Panc1 (cell line): ENCODE measurements around the gene SYNCRIP.

ENCODE experiments used
- POLR2AphosphoS5 ChIP-seq: IDR thresholded peaks from 2 replicates; pipeline ENCODE4 v1.6.1; 2012; ENCODE audit warnings: mild to moderate bottlenecking, low read depth, low read length, moderate library complexity
- REST ChIP-seq, 2 experiments: IDR thresholded peaks; 2 replicates each; pipeline ENCODE4 v1.6.1; 2011 to 2012; ENCODE audit warnings: low read depth in 2 of 2, control low read depth in 1 of 2, low read length in 1 of 2, mild to moderate bottlenecking in 1 of 2, moderate library complexity in 1 of 2; ENCODE audit not compliant: insufficient read depth in 1 of 2
- SIN3A ChIP-seq: IDR thresholded peaks from 2 replicates; pipeline ENCODE4 v1.6.1; 2012; ENCODE audit warnings: low read depth, mild to moderate bottlenecking, low read length, moderate library complexity, borderline replicate concordance; ENCODE audit not compliant: insufficient read depth
- TCF7L2 ChIP-seq: IDR thresholded peaks from 2 replicates; pipeline ENCODE4 v1.6.1; 2011; ENCODE audit warnings: mild to moderate bottlenecking, low read depth, low read length, inconsistent platforms
- TF ChIP-seq, protein P1 (sequence below): fragments of 450-650 bp; IDR thresholded peaks from 2 replicates; pipeline ENCODE4 v1.5.1; 2017; ENCODE audit warnings: mild to moderate bottlenecking

DNA sequence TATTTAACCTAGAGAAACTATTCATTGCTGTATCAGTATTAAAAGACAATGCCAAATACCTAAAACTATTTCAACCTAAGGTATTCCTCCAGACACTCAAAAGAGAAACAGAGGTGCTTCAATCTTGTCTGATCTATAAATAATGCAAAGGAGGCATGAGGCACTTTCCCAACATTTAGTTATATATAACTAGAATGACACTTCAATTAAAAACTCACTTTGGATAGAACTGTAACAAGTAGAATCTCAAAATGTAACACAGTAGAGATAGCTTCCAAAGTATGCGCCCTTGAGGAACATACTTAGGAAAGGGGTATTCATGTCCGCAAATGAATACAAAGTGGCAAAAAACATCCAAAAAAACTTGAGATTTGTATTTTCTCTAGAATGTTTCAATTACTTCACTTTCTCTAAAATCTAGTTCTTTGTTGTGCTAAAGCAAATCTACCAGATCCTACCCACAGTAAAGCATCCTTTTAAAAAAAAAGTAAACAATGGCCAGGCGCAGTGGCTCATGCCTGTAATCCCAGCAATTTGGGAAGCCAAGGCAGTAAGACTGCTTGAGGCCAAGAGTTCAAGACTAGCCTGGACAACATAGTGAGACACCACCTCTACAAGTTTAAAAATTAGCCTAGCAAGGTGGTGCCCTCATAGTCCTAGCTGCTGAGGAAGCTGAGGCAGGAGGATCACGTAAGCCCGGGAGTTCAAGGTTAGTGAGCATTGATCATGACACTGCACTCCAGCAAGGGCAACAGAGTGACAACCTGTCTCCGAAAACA is 10.3 kb downstream of the SYNCRIP start:
- TF ChIP-seq POLR2AphosphoS5 (no peak), REST (IDR thresholded peaks at IDR 0.05; ENCODE audit: insufficient read depth in 1 of 2, low read depth in 2 of 2, low read length in 1 of 2) (no peak), TCF7L2 (no peak), SIN3A (no peak)
- TF ChIP-seq, protein P1, sequence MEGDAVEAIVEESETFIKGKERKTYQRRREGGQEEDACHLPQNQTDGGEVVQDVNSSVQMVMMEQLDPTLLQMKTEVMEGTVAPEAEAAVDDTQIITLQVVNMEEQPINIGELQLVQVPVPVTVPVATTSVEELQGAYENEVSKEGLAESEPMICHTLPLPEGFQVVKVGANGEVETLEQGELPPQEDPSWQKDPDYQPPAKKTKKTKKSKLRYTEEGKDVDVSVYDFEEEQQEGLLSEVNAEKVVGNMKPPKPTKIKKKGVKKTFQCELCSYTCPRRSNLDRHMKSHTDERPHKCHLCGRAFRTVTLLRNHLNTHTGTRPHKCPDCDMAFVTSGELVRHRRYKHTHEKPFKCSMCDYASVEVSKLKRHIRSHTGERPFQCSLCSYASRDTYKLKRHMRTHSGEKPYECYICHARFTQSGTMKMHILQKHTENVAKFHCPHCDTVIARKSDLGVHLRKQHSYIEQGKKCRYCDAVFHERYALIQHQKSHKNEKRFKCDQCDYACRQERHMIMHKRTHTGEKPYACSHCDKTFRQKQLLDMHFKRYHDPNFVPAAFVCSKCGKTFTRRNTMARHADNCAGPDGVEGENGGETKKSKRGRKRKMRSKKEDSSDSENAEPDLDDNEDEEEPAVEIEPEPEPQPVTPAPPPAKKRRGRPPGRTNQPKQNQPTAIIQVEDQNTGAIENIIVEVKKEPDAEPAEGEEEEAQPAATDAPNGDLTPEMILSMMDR, result no peak
